PC-3 (cell line): ENCODE data around the gene TJAP1.

ENCODE experiments used
- EZH2 ChIP-seq: fragments of 300-600 bp; sonication (generic); IDR thresholded peaks from one replicate; pipeline ENCODE4 v1.6.1; 2017; ENCODE audit warnings: antibody characterized with exemption, mild to moderate bottlenecking, low read length; ENCODE audit not compliant: unreplicated experiment
- EZH2phosphoT487 ChIP-seq: fragments of 300-600 bp; sonication (generic); IDR thresholded peaks from 2 replicates; pipeline ENCODE4 v1.6.1; 2018; ENCODE audit warnings: mild to moderate bottlenecking, antibody characterized with exemption, low read length, borderline replicate concordance
- TF ChIP-seq, protein P1 (sequence below): fragments of 300-600 bp; sonication (generic); conservative IDR thresholded peaks from 2 replicates; pipeline ENCODE4 v1.5.1; 2017; ENCODE audit warnings: antibody characterized with exemption, low read depth, mild to moderate bottlenecking, low read length

DNA sequence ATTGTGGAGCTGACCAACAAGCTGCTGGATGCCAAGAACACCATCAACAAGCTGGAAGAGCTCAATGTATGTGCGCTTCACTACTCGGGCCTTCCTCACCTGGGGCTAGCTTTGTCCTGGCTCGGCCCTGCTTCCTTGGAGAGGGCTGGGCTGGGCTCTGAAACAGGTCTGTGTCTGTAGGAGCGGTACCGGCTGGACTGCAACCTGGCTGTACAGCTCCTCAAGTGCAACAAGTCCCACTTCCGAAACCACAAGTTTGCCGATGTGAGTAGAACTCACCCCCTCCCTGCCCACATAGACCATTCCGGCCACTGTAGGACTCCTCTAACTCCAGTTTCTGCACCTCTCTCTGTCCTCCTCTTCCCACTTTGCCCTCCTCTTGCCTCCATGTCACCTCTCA is 26.1 kb downstream of the TJAP1 start:
- TF ChIP-seq, protein P1, sequence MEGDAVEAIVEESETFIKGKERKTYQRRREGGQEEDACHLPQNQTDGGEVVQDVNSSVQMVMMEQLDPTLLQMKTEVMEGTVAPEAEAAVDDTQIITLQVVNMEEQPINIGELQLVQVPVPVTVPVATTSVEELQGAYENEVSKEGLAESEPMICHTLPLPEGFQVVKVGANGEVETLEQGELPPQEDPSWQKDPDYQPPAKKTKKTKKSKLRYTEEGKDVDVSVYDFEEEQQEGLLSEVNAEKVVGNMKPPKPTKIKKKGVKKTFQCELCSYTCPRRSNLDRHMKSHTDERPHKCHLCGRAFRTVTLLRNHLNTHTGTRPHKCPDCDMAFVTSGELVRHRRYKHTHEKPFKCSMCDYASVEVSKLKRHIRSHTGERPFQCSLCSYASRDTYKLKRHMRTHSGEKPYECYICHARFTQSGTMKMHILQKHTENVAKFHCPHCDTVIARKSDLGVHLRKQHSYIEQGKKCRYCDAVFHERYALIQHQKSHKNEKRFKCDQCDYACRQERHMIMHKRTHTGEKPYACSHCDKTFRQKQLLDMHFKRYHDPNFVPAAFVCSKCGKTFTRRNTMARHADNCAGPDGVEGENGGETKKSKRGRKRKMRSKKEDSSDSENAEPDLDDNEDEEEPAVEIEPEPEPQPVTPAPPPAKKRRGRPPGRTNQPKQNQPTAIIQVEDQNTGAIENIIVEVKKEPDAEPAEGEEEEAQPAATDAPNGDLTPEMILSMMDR: no peak
- TF ChIP-seq EZH2phosphoT487 (no peak), EZH2 (no peak)
